Measurements from ENCODE around the gene B2M. TPM values are rescaled to one million over a fixed set of nuclear protein-coding genes. Genes with fewer than 3 reads are reported as not detected.
A peak's percentile ranks its signal among the peaks of the same experiment; 100 is the strongest.

B2M gene
- polyA plus RNA-seq, 1 donor (not counting 4 experiments of a cell fraction or from before 2014, with no cell fraction given) = 3,098 TPM

DNA sequence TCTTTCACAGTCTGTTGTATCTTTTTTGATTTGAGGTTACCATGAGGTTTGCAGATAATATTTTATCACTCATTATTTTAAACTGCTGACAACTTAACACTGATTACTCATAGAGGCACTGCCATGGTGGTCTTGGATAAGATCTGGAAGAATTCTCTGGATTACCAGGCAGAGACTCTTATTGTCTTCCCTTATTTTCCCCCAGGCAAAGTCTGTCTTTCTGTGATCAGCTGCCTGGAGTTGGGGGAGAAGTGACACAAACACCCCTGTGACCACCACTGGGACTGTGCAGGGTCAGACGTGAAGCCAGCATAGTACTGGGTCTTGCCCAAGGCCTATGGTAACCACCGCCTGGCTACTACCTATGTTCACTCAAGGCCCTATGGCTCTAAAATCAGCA is 4.9 kb upstream of the B2M start:
- dilution Hi-C loops (cut with MboI; ENCODE audit: extremely low pct_ligation_motif_present, low sequenced_read_pairs) = no loop called here
- H3K9me3 ChIP-seq (ENCODE audit: control insufficient read depth, low read depth, low read length) = no peaks in the 10 kb centered on the region
- no peak for FAIRE-seq
- H3K27ac ChIP-seq (ENCODE audit: control insufficient read depth, insufficient read depth, low read length) = no peak overlapping the region
- no peak overlapping the region for H3K4me3 ChIP-seq (ENCODE audit: control insufficient read depth in 2 of 3, extremely low read depth in 1 of 3, insufficient read depth in 2 of 3, low read depth in 1 of 3, low read length in 3 of 3)
- H3K4me1 ChIP-seq (ENCODE audit: control insufficient read depth, extremely low read depth, insufficient read depth, low read length) = peaks cover 7% of the 10 kb centered on the region
- no peak for TF ChIP-seq EZH2 (IDR thresholded peaks at IDR 0.05; ENCODE audit: low read length)
- no peak overlapping the region for H2AFZ ChIP-seq (ENCODE audit: control insufficient read depth, low read length)
- no peak for DNase-seq (ENCODE audit: low read depth, low spot score)
- H3K9ac ChIP-seq (ENCODE audit: control insufficient read depth, extremely low read depth, insufficient read depth, low read length) = no peak overlapping the region
- H3K27me3 ChIP-seq (ENCODE audit: control insufficient read depth, extremely low read depth, insufficient read depth, low read length) = no peaks in the 10 kb centered on the region
- H3K9me1 ChIP-seq (ENCODE audit: control insufficient read depth, extremely low read depth, insufficient read depth, low read length) = no peaks in the 10 kb centered on the region
- H3K36me3 ChIP-seq (ENCODE audit: control insufficient read depth in 2 of 2, extremely low read depth in 1 of 2, insufficient read depth in 2 of 2, low read length in 2 of 2) = no peaks in the 10 kb centered on the region
- H3K79me2 ChIP-seq (ENCODE audit: control insufficient read depth, insufficient read depth, low read length) = peaks cover under 1% of the 10 kb centered on the region
- H4K20me1 ChIP-seq (ENCODE audit: control insufficient read depth, extremely low read depth, insufficient read depth, low read length) = no peaks in the 10 kb centered on the region
- no peak overlapping the region for H3K4me2 ChIP-seq (ENCODE audit: control insufficient read depth, extremely low read depth, insufficient read depth, low read depth, low read length)

DNA sequence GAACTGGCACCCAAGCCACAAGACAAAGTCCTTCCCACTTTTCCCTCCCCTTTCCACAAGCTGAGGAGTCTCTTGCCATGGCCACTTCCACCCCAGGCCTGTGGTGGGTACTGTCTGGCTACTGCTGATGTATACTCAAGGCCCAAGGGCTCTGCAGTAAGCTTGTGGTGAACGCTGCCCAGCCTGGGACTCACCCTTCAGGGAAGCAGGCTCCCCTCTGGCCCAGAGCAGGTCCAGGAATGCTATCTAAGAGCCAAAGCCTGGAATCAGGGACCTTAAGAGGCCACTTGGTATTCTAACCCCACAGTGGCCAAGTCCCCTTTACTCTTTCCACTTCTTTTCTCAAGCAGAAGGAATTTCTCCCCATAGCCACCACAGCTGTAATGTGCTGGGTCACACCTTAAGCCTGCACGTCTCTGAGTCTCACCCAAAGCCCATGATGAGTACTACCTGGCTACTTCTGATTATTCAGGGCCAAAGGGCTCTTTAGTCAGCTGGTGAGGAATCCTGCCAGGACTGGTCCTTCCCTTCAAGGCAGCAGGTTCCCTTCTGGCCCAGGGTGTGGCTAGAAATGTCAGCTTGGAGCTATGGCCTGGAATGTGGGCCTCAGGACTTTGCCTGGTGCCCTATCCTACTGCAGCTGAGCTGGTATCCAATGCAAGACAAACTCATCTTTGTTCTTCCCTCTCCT is 4.2 kb upstream of the B2M start:
- no peaks in the 10 kb centered on the region for H4K20me1 ChIP-seq (ENCODE audit: control insufficient read depth, extremely low read depth, insufficient read depth, low read length)
- DNase-seq (ENCODE audit: low read depth, low spot score) (no peak), FAIRE-seq (peak; percentile 34)
- H3K79me2 ChIP-seq (ENCODE audit: control insufficient read depth, insufficient read depth, low read length) = peaks cover 8% of the 10 kb centered on the region
- H3K4me1 ChIP-seq (ENCODE audit: control insufficient read depth, extremely low read depth, insufficient read depth, low read length) = peaks cover 7% of the 10 kb centered on the region
- H3K27ac ChIP-seq (ENCODE audit: control insufficient read depth, insufficient read depth, low read length) = no peak overlapping the region
- no peaks in the 10 kb centered on the region for H3K27me3 ChIP-seq (ENCODE audit: control insufficient read depth, extremely low read depth, insufficient read depth, low read length)
- TF ChIP-seq EZH2 (IDR thresholded peaks at IDR 0.05; ENCODE audit: low read length) = no peak
- TF ChIP-seq, protein P1, sequence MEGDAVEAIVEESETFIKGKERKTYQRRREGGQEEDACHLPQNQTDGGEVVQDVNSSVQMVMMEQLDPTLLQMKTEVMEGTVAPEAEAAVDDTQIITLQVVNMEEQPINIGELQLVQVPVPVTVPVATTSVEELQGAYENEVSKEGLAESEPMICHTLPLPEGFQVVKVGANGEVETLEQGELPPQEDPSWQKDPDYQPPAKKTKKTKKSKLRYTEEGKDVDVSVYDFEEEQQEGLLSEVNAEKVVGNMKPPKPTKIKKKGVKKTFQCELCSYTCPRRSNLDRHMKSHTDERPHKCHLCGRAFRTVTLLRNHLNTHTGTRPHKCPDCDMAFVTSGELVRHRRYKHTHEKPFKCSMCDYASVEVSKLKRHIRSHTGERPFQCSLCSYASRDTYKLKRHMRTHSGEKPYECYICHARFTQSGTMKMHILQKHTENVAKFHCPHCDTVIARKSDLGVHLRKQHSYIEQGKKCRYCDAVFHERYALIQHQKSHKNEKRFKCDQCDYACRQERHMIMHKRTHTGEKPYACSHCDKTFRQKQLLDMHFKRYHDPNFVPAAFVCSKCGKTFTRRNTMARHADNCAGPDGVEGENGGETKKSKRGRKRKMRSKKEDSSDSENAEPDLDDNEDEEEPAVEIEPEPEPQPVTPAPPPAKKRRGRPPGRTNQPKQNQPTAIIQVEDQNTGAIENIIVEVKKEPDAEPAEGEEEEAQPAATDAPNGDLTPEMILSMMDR (optimal IDR thresholded peaks at IDR 0.05 in 1 of 3, IDR thresholded peaks at IDR 0.05 in 1 of 3, conservative IDR thresholded peaks at IDR 0.05 in 1 of 3; ENCODE audit: extremely low read depth in 1 of 3, insufficient read depth in 2 of 3, low read length in 3 of 3) = no peak
- no peak overlapping the region for H3K9ac ChIP-seq (ENCODE audit: control insufficient read depth, extremely low read depth, insufficient read depth, low read length)
- no peaks in the 10 kb centered on the region for H3K36me3 ChIP-seq (ENCODE audit: control insufficient read depth in 2 of 2, extremely low read depth in 1 of 2, insufficient read depth in 2 of 2, low read length in 2 of 2)
- no peaks in the 10 kb centered on the region for H3K9me1 ChIP-seq (ENCODE audit: control insufficient read depth, extremely low read depth, insufficient read depth, low read length)
- H3K9me3 ChIP-seq (ENCODE audit: control insufficient read depth, low read depth, low read length) = no peaks in the 10 kb centered on the region
- no peak overlapping the region for H3K4me3 ChIP-seq (ENCODE audit: control insufficient read depth in 2 of 3, extremely low read depth in 1 of 3, insufficient read depth in 2 of 3, low read depth in 1 of 3, low read length in 3 of 3)
- no peak overlapping the region for H3K4me2 ChIP-seq (ENCODE audit: control insufficient read depth, extremely low read depth, insufficient read depth, low read depth, low read length)
- H2AFZ ChIP-seq (ENCODE audit: control insufficient read depth, low read length) = no peak overlapping the region
- dilution Hi-C loops (cut with MboI; ENCODE audit: extremely low pct_ligation_motif_present, low sequenced_read_pairs) = no loop called here

All from keratinocyte (primary cell).